GM21381 (cell line): ENCODE data around the gene RETSAT.

Source experiments
- ATAC-seq: cut with Tn5 transposase; IDR thresholded peaks from one replicate; pipeline ENCODE4 v1.9.1; 2021; ENCODE audit warnings: mild to moderate bottlenecking, moderate library complexity; ENCODE audit not compliant: unreplicated experiment

RETSAT gene

DNA sequence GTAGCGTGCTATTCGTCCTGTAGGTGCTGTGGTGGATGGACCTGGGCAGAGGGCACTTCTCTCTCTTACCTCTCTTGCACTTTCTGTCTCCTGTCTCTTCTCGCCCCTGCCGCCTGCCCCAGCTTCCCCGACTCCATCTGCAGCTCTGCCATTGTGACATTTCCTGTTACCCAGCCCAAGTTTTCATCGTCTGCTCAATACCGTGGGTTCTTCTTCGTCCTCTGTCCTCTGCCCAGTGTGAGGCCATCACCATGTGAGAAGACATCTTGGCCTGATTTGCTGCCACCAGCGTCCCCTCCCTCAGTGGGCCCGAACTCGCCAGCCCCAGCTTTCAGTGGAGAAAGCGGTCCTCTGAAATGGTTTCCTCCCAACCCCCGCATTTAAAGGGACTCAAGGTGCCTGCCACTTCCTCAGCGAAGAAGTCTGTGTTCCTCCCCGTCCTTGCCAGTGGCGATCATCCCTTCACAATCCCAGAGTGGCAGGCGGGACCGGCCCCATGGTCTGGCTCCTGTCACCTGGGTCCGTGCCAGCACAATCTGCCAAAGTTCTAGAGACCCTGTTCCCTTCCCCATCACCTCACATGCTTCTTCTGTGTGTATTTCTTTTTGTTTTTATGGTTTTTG lies 44.5 kb downstream of the RETSAT start:
- no peak for ATAC-seq

DNA sequence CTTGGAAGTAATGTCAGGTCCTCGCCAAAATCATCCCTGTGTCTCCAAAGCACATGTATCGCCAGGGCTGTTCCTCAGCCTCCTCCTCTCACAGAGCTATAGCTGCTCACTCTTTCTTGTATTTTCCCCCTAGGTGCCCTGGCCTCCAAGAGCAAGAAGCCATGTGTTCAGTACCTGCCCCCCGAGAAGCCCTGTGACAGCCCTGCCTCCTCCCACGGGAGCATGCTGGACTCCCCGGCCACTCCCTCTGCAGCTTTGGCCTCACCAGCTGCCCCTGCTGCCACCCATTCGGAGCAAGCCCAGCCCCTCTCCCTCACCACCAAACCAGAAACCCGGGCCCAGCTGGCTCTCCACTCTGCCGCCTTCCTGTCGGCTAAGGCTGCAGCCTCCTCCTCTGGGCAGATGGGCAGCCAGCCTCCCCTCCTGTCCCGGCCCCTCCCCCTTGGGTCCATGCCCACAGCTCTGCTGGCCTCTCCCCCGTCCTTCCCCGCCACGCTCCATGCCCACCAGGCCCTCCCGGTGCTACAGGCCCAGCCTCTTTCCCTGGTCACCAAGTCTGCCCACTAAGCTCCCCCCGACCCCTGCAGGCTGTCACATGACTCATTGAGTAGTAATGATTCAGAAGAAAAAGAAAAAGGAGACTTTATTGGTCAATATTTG lies 45.3 kb downstream of the RETSAT start:
- ATAC-seq = no peak

DNA sequence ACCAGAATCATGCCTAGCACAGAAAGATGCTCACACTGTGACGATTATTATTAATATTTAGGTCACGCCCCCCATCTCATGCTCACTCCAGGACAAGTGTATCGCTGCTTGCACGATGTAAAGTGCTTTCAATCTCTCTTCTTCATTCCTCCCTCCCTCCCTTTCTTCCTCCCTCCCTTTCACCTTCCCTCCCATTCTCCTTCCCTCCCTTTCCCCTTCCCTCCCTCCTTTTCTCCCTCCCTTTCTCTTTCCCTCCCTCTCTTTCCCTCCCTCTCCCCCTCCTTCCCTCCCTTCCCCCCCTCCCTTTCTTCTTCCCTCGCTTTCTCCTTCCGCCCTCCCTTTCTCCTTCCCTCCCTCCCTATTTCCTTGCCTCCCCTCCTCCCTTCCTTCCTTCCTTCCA lies 46.1 kb downstream of the RETSAT start:
- no peak for ATAC-seq

DNA sequence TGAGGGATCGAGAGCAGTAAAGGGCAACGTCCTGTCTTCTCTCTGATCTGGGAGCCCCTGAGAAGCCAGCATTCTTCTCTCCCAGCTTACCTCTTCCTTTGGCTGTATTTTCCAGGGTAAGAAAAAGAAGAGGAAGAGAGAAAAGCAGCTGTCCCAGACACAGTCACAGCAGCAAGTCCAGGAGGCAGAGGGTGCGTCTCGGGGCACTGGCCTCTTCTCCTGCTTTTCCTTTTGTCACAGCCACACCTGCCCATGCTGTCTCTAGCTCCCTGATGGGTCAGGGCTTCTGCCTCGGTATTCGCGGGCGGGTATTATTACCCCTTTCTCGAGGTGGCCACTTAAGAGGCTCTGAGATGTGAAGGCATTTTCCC lies 46.8 kb downstream of the RETSAT start:
- no peak for ATAC-seq

DNA sequence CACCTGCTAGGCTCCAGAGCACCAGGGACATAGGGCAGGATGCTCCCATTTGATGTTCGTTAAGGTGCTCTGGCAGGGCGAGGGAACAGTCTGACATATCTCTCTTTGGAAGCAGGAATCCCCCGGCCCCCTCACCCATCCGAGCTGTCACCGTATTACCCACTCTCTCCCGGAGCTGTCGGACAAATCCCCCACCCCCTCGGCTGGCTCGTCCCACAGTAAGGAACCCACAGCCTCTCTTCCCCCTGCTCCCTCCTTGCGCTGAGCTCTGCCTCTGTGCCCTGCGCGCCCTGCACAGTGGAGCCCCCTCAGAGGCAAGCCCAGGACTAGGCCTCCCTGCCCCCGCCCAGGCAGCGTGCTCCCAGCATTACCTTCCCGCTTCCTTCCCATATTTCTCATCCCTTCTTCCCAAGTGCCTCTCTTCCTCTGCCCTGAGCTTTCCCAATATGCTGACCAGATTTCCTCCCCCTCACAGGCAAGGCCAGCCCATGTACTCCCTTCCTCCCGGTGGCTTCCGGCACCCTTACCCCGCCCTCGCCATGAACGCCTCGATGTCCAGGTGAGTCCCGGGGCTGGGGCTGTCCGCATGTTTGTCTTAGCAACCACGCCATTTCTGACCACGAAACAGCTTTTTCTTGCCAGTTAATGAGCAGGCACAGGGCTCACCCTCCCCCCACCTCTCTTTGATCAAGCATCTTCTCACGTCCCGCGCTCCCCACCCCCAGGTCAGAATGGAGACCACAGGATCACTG lies 50.4 kb downstream of the RETSAT start:
- no peak for ATAC-seq

DNA sequence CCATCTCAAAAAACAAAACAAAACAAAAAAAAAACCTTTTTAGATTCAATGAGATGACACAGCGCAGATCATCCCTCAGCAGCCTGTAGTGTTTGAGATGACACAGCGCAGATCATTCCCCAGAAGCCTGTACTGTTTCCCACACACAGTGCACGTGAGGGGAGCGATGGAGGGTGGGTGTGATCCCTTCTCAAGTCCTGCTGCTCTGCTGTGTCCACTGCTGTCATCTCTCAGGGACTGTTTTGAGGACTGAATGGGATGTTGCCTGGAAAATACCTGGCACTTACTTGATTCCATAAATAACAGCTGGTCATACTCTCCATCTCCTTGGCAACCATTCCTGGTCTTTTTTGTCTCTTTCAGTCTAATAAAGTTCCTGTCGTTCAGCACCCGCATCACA lies 52.2 kb downstream of the RETSAT start:
- no peak for ATAC-seq
